GM19035 (cell line): ENCODE results near the gene MYBBP1A.
A peak's percentile ranks its signal among the peaks of the same experiment; 100 is the strongest.
"Not testable (repeated sequence)": the region's sequence is repeated elsewhere in the genome, so short reads cannot be mapped to it uniquely, and the experiment has no call there.

Experiments used
- ATAC-seq: cut with Tn5 transposase; IDR thresholded peaks from one replicate; pipeline ENCODE4 v1.9.1; 2021; ENCODE audit not compliant: unreplicated experiment

Gene MYBBP1A, protein sequence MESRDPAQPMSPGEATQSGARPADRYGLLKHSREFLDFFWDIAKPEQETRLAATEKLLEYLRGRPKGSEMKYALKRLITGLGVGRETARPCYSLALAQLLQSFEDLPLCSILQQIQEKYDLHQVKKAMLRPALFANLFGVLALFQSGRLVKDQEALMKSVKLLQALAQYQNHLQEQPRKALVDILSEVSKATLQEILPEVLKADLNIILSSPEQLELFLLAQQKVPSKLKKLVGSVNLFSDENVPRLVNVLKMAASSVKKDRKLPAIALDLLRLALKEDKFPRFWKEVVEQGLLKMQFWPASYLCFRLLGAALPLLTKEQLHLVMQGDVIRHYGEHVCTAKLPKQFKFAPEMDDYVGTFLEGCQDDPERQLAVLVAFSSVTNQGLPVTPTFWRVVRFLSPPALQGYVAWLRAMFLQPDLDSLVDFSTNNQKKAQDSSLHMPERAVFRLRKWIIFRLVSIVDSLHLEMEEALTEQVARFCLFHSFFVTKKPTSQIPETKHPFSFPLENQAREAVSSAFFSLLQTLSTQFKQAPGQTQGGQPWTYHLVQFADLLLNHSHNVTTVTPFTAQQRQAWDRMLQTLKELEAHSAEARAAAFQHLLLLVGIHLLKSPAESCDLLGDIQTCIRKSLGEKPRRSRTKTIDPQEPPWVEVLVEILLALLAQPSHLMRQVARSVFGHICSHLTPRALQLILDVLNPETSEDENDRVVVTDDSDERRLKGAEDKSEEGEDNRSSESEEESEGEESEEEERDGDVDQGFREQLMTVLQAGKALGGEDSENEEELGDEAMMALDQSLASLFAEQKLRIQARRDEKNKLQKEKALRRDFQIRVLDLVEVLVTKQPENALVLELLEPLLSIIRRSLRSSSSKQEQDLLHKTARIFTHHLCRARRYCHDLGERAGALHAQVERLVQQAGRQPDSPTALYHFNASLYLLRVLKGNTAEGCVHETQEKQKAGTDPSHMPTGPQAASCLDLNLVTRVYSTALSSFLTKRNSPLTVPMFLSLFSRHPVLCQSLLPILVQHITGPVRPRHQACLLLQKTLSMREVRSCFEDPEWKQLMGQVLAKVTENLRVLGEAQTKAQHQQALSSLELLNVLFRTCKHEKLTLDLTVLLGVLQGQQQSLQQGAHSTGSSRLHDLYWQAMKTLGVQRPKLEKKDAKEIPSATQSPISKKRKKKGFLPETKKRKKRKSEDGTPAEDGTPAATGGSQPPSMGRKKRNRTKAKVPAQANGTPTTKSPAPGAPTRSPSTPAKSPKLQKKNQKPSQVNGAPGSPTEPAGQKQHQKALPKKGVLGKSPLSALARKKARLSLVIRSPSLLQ (N-terminal part only)

DNA sequence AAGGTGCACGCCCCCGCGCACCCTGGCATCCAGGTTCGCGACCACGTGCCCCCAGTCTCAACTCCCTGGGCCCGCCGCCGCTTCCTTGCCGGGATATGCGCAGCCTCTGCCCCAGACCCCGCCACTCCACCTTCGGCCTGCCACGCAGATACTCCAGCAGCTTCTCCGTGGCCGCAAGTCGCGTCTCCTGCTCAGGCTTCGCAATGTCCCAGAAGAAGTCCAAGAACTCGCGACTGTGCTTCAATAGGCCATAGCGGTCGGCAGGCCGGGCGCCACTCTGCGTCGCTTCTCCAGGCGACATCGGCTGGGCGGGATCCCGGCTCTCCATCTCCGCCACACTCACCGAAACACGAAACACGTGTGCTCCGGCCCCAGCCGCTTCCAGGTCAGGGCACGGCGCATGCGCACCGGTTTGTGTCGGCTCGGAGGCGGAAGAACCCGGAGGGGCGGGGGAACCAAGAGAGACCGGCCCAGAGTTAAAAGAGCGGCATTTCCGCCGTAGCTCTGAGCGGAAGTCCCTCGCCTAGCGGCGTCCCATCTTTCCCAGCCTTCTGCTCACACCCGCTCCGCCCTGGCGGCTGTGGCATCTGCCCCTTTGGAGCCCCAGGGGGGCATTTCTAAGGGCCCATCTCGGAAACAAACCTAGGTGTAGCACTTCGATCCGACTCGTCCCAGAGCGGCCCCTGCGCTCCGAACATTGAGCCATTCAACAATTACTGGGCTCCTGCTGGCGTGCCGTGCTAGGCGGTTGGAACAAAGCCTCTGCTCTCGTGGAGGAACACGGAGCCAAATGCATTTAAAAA, at the start of gene MYBBP1A:
Gene MYBBP1A (minus strand): TSS at position 388 of the 803 bp plus-strand sequence. CDS start 60 bp downstream, at position 328.
- ATAC-seq, result peak; percentile 93

DNA sequence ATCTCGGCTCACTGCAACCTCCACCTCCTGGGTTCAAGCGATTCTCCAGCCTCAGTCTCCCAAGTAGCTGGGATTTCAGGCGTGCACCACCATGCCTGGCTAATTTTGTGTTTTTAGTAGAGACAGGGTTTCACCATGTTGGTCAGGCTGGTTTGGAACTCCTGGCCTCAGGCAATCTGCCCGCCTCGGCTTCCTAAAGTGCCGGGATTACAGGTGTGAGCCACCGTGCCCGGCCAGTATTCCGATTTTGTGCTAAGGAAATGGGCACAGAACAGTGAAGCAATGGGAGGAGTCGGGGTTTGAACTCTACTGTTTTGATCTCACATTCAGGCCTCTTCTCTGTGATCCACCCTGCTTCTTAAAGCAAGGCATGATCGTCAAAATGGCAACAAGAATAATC, 49.6 kb upstream of the MYBBP1A start:
- ATAC-seq, result not testable (repeated sequence)

DNA sequence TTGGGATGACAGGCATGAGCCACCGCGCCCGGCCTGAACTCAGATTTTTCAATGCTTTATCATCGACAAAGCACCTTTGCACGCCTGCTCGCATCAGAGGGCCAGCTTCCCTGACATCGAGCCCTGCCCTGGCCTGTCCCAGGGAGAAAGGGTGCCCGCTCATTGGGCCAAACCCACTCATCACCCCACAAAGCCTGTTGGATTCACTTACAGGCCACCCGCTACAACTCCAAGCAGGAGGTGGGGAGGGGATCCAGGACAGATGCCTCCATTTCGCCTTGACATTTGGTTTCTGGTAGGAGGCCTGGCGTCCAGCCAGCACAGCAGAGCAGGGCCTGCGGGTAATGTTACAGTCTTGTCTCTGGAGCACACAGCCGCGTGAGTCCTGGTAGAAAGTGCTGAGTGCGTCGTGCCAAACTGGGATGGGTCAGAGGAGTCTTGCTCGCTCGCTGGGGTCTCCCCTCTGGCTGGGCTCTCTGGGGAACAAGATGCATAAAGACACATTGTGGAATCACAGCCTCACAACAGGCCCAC, 49.0 kb upstream of the MYBBP1A start:
- ATAC-seq, result no peak

DNA sequence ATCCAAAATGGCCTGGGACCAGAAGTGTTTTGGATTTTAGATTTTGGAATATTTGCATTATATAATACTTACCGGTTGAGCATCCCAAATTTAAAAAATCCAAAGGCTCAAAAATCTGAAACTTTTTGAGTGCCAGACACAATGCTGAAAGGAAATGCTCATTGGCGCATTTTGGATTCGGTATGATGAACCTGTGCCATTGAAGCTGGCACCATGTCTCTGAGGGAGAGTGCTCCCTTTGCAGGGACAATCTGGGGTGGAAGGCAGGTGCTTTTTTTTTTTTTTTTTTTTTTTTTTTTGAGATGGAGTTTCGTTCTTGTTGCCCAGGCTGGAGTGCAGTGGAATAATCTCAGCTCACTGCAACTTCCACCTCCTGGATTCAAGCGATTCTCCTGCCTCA, 46.9 kb upstream of the MYBBP1A start:
- ATAC-seq, result no peak

DNA sequence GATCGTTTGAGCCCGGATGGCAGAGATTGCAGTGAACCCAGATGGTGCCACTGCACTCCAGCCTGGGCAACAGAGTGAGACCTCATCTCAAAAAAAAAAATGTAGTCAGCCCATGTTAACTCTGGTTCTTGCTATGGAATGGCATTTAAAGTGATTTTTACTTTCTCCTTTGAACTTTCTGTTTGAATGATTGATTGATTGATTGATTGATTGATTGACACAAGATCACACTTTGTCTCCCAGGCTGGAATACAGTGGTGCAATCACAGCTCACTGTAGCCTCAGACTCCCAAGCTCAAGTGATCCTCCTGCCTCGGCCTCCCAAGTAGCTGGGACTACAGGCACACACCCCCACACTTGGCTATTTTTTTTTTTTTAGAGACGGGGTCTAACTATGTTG, 46.1 kb upstream of the MYBBP1A start:
- no peak for ATAC-seq

DNA sequence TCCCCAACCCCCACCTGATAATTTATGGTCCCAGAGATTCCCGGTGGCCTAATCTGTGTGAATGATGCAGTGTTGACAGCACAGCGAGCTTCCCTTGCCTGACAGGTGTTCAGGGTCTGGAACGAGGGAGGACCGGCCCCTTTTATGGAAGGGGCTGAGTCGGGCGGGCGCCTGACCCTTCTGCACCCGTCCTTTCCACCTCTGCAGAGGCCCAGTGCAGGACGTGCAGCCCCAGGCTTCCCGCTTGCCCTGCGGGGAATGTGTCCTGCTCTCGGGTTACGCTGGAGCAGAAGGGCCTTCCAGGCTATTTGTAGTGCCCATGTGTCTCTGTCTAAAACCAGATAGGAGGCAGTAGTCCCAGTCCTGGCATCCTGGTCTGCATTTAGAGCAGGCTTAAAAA, 45.4 kb upstream of the MYBBP1A start:
- ATAC-seq, result no peak

DNA sequence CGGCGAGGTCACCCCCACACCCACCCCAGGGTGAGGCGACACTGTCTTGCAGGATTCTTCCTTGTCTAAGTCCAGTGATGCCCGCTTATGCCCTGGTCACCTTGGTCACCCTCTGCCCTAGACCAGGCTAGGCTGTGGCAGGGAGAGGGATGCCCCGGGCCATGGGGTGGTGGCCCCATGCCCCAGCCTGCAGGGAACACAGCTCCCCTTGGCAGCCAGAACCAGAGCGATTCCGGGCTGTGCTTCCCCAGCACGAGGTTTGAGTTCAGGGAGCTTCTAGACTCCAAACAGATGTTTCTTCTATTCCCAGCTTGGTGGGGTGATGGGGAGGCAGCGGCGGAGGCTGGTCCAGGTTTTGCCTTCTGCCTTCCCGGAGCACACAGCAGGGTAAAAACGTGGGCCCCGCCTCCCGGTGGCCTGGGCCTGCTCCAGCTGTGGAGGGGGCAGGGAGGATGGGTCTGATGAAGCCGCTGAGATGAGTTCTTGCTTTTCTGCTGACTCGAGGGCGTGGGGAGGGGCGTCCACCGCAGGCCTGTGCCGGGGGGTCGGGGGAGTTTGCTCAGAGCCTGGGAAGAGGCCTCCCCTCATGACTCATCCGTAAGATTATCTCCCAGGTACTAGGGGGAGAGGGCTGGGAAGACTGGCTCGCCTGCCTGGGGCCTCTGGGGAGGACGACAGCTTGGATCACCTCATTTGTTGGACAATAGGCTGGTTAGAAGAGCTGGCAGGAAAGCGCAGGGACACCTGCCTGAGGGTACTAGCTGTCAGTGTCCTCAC, 44.5 kb upstream of the MYBBP1A start:
- no peak for ATAC-seq

DNA sequence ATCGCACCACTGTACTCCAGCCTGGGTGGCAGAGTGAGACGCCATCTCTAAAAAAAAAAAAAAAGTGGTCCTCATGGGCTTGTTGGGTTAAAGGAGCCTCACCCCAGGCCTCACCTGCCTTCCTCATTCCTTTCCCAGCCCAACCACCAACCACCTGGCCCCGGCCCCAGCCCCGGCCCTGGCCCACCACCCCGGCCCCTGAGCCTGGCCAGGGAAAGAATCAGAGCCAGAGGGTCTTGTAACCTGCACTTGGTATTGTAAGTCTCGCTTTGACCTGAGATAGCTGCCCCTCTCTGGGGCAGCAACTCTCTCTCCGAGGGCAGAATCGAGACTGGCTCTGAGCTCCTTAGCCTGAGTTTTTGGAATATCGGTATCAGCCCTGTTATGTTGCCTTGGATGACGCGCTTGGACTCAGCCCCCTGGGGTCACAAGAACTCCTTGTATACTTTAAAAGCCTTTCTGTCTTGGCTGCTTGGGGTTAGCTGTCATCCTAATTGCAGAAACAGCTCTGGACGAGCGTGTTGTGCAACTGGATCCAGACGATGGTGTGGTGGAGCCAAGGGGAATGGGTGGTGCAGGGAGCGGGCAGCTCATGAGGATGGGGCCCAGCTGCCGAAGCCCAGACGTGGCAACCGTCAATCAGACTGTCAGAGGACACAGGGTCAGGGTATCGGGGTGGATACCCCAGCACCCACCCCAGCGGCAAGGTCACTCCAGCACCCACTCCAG, 43.8 kb upstream of the MYBBP1A start:
- no peak for ATAC-seq

DNA sequence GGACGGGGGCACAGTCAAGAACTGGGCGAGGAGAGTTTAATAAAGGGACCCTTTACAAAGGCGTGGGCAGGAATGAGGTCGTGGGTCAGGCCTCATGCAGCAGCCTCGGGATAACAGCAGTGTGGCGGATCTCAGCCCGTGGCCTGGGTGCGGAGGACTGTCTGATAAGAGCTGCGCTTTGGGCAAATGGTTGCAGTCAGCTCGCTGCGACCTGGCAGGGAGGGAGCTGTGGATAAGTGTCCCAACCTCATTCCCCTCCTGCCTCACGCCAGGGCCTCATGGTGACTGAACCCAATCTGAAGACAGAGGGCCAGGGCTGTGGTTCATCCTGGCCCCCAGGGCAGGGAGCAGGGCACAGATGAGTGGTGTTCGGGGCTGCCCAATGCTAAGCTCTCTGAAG, 42.8 kb upstream of the MYBBP1A start:
- ATAC-seq, result no peak

DNA sequence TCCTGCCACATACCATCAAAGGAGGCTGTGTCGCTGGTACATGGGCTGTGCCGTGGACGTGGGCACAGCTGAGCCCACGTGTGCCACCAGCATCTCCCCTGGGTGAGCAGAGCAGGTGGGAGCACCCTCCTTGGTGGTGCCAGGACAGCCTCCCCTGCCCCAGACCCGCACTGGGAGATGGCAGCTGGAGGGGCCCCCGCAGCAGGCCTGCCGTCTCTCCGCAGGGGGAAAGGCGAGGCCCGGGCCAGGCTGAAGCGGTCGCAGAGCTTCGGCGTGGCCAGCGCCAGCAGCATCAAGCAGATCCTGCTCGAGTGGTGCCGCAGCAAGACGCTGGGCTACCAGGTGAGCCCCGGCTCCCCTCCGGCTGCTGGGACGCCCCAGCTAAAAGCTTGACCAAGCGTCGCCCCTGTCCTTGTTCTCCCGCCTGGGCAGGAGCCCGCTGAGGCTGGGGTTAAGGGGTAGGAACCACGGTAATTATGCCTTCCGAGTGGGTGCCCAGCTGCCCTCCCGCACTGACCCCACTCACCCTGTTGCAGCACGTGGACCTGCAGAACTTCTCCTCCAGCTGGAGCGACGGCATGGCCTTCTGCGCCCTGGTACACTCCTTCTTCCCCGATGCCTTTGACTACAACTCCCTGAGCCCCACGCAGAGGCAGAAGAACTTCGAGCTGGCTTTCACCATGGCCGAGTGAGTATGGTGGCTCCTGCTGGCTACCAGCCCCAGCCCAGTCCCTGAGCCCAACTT, 41.6 kb upstream of the MYBBP1A start:
- no peak for ATAC-seq

DNA sequence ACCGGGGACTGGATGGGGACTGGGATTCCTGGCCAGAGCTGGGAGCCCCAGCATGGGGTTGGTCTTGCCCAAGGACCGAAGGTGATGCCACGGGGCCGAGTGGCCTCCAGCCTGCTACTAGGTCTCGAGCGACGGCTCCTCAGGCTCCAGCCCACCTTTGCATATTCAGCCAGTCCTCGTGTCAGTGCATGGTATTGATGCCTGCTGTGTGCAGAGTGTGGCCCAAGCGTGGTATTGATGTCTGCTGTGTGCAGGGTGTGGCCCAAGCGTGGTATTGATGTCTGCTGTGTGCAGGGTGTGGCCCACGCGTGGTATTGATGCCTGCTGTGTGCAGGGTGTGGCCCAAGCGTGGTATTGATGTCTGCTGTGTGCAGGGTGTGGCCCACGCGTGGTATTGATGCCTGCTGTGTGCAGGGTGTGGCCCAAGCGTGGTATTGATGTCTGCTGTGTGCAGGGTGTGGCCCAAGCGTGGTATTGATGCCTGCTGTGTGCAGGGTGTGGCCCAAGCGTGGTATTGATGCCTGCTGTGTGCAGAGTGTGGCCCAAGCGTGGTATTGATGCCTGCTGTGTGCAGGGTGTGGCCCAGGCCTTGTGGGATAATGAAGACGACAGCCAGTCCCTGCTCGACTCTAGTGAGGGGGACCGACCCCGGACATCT, 40.6 kb upstream of the MYBBP1A start:
- ATAC-seq, result not testable (repeated sequence)

DNA sequence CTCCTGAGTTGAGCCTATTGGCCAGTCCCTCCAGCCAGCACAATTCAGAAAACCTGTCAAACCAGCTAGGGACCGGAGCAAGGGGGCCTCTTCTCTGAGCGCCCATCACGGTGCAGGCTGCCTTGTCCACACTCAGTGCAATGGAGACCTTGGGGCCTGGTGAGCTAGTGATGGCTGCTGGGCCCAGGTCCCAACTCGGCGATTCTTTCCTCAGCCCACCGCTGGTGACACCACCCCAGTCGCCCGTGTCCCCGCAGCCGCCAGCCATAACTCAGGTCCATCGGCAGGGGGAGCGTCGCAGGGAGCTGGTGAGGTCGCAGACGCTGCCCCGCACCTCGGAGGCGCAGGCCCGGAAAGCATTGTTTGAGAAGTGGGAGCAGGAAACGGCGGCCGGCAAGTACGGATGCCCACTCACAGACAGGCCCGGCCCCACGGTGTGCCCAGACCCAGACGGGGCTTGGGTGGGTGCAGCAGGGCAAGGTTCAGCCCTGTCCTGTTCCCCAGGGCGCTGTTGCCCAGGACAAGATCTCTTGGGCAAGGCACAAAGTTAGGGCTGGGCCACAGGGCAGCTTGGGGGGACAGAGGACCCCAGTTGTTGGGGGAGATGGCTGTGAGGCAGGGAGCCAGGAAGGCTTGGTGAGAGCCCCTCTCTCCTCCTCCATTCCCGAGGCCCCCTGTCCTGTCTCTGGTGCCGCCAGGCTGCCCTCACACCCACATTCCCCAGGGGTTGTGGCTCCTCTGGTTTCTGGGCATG, 39.9 kb upstream of the MYBBP1A start:
- no peak for ATAC-seq

DNA sequence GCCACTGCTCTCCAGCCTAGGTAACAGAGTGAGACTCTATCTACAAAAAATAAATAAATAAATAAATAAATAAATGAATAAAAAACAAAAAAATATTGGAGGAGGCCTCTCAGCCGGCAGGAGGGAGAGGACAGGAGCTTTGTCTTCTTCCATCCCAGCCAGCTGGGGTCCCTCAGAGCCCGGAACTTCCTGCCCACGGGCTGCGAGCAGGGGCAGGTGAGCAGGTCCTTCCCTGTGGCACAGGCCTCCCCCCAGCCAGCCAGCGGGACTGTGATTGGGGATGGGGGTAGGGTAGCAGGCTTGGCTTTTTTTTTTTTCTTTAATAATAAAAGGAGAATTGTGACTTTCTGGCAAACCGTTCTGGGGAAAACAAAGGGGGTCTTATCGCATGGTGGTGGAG, 39.2 kb upstream of the MYBBP1A start:
- no peak for ATAC-seq

DNA sequence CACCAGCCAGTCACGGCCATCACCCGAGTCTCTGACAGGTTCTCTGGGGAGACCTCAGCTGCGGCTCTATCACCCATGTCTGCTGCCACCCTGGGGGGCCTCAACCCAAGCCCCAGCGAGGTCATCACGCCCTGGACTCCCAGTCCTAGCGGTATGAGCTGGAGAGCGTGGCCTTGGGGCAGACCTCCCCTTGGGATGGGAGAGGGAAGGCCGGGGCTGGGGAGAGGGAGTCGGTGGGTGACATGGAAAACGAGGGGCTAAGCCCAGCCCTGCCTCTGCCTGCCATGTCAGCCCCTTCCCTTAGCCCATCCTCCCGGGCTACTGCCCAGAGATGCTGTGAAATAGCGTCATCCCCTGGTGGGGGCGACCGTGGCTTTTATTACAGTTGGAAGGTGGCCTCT, 37.8 kb upstream of the MYBBP1A start:
- ATAC-seq, result no peak

DNA sequence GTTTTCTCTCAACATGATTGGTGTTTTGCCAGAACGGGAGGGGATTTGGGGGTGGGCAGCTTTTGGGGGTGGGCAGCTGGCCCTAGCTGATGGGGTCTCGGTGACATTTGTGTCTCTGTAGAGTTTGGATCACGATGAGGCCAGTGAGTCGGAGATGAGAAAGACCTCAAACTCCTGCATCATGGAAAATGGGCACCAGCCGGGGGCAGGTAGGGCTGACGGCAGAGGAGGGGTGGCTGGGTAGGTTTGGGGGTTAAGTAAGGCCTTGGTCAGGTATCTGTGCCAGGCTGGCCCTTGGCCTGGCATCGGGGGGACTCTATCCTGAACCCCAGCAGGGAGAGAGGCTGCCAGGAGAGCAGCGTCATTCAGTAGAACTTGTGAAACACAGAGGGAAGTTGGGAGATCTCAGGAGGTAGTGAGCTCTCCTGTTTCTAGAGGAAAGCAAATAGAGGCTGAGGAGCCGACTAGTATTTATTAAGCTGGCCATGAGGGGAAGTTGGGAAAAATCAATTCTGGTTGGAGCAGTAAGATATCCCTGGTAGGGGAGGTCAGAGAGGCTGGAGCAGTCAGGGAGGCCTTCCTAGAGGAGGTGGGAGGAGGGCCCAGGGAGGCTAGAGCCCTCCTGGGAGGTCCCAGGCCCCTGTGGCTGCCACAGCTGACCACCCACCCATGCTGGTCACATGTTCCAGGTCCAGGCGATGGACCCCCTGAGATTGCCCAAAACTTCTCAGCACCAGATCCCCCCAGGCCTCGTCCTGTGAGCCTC, 37.2 kb upstream of the MYBBP1A start:
- no peak for ATAC-seq

DNA sequence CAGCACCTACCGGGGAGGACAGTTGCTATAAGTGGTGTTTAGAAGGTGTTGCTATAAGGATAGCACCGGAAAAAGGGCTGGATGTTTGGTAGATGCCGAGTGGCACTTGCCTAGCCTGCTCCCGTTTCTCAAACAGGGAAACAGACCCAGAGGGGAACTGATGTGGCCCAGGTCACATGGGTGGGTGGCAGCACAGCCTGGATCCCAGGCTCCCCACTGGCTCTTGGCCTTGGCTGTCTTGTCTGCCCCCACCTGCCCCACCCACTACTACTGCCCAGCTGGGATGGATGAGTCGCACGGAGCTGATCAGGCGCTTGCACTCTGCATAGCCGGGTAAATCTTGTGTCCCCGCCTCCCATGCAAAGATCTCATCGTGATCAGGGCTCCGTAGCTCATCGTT, 36.3 kb upstream of the MYBBP1A start:
- no peak for ATAC-seq
